ENCODE measurements around the gene IMMP2L.

DNA sequence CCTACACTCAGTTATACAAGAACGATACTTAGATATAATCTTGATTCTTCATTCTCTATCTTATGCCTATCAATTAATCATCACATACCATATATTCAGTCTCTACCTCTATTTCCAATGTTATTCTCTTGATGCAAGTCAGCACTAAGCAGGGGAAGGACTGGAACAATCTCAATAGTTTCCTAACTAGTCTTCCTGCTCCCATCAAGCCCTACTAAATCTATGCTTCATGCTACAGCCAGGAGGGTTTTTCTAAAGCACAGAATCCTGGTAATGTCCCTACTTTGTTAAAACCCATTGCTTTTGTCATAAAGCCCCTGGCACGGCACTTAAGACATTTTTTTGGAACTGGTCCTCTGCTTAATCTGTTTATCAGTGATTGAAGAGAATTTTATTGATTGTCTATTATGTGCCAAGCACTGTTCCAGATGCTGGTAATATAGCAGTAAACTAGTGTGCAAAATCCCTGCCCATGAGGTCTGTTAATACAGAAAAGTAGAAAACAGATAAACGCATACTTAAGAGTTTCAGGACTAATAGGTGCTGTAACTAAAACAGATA lies 794.7 kb downstream of the IMMP2L start:
- TF ChIP-seq, protein P1, sequence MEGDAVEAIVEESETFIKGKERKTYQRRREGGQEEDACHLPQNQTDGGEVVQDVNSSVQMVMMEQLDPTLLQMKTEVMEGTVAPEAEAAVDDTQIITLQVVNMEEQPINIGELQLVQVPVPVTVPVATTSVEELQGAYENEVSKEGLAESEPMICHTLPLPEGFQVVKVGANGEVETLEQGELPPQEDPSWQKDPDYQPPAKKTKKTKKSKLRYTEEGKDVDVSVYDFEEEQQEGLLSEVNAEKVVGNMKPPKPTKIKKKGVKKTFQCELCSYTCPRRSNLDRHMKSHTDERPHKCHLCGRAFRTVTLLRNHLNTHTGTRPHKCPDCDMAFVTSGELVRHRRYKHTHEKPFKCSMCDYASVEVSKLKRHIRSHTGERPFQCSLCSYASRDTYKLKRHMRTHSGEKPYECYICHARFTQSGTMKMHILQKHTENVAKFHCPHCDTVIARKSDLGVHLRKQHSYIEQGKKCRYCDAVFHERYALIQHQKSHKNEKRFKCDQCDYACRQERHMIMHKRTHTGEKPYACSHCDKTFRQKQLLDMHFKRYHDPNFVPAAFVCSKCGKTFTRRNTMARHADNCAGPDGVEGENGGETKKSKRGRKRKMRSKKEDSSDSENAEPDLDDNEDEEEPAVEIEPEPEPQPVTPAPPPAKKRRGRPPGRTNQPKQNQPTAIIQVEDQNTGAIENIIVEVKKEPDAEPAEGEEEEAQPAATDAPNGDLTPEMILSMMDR (IDR thresholded peaks at IDR 0.05) = no peak
- TF ChIP-seq, protein P2, sequence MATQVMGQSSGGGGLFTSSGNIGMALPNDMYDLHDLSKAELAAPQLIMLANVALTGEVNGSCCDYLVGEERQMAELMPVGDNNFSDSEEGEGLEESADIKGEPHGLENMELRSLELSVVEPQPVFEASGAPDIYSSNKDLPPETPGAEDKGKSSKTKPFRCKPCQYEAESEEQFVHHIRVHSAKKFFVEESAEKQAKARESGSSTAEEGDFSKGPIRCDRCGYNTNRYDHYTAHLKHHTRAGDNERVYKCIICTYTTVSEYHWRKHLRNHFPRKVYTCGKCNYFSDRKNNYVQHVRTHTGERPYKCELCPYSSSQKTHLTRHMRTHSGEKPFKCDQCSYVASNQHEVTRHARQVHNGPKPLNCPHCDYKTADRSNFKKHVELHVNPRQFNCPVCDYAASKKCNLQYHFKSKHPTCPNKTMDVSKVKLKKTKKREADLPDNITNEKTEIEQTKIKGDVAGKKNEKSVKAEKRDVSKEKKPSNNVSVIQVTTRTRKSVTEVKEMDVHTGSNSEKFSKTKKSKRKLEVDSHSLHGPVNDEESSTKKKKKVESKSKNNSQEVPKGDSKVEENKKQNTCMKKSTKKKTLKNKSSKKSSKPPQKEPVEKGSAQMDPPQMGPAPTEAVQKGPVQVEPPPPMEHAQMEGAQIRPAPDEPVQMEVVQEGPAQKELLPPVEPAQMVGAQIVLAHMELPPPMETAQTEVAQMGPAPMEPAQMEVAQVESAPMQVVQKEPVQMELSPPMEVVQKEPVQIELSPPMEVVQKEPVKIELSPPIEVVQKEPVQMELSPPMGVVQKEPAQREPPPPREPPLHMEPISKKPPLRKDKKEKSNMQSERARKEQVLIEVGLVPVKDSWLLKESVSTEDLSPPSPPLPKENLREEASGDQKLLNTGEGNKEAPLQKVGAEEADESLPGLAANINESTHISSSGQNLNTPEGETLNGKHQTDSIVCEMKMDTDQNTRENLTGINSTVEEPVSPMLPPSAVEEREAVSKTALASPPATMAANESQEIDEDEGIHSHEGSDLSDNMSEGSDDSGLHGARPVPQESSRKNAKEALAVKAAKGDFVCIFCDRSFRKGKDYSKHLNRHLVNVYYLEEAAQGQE (IDR thresholded peaks at IDR 0.05; ENCODE audit: insufficient read depth in 1 of 2, low read depth in 2 of 2, low read length in 1 of 2) = no peak
- TF ChIP-seq TCF7L2 (IDR thresholded peaks at IDR 0.05; ENCODE audit: low read depth, low read length) (no peak), POLR2AphosphoS5 (IDR thresholded peaks at IDR 0.05; ENCODE audit: low read depth, low read length) (no peak), SIN3A (IDR thresholded peaks at IDR 0.05; ENCODE audit: borderline replicate concordance, insufficient read depth, low read depth, low read length) (no peak)
